ENCODE results near the gene PLEKHA6. TPM values are rescaled to one million over a fixed set of nuclear protein-coding genes. Genes with fewer than 3 reads are reported as not detected.

PLEKHA6 gene
- total and polyA plus RNA-seq, 2 experiments from 2014 or later = 2.8 to 6.2 TPM

GRCh38 chr1:204283711-204284651 lies 75.7 kb downstream of the PLEKHA6 start:
- Mint-ChIP-seq H3K27me3 (ENCODE audit: insufficient read depth, low read depth, poor library complexity) (peaks cover 15% of the 10 kb centered on the region), H3K27ac (no peak overlapping the region), H3K36me3 (ENCODE audit: low read depth) (peaks cover 20% of the 10 kb centered on the region), H3K4me1 (peaks cover 46% of the 10 kb centered on the region), H3K4me3 (no peak overlapping the region), H3K9me3 (peaks cover 4% of the 10 kb centered on the region; the same call in 2 of the 3 replicates)
- no peaks in the 10 kb centered on the region for H3K36me3 ChIP-seq (ENCODE audit: insufficient read depth)
- H3K4me1 ChIP-seq (ENCODE audit: insufficient read depth) = peaks cover 25% of the 10 kb centered on the region
- no peaks in the 10 kb centered on the region for H3K9me2 ChIP-seq (ENCODE audit: insufficient read depth)
- H3K4me3 ChIP-seq = no peak overlapping the region
- H3K27me3 ChIP-seq (ENCODE audit: insufficient read depth) = no peaks in the 10 kb centered on the region
- ATAC-seq = no peak
- no peaks in the 10 kb centered on the region for H3K79me2 ChIP-seq (replicated peaks; ENCODE audit: insufficient read depth)
- DNase-seq (ENCODE audit: low spot score) = no peak
- H3K4me2 ChIP-seq = no peak overlapping the region
- no peak for TF ChIP-seq EZH2 (IDR thresholded peaks at IDR 0.05; ENCODE audit: low read depth, unreplicated experiment)
- TF ChIP-seq STAT1 (IDR thresholded peaks at IDR 0.05; ENCODE audit: unreplicated experiment) = no peak
- no peak for TF ChIP-seq REST (IDR thresholded peaks at IDR 0.05; ENCODE audit: unreplicated experiment)
- H3K27ac ChIP-seq (ENCODE audit: low read depth) = no peak overlapping the region
- no peaks in the 10 kb centered on the region; the same call in 1 of the 2 replicates for H4K20me1 ChIP-seq (replicated peaks; ENCODE audit: insufficient read depth)
- no peak overlapping the region for H2AFZ ChIP-seq
- 0 out of 2 replicates have a peak, but pooled peaks cover 3% of the 10 kb centered on the region for H3F3A ChIP-seq (replicated peaks; ENCODE audit: low read depth)

GRCh38 chr1:204282761-204283221 lies 76.9 kb downstream of the PLEKHA6 start:
- Mint-ChIP-seq H3K9me3 (peaks cover 4% of the 10 kb centered on the region; the same call in 2 of the 3 replicates), H3K4me1 (peaks cover 37% of the 10 kb centered on the region), H3K27me3 (ENCODE audit: insufficient read depth, low read depth, poor library complexity) (peaks cover 14% of the 10 kb centered on the region), H3K4me3 (no peak overlapping the region), H3K36me3 (ENCODE audit: low read depth) (peaks cover 20% of the 10 kb centered on the region), H3K27ac (no peak overlapping the region)
- H3K79me2 ChIP-seq (replicated peaks; ENCODE audit: insufficient read depth) = no peaks in the 10 kb centered on the region
- DNase-seq (ENCODE audit: low spot score) = no peak
- no peaks in the 10 kb centered on the region for H3F3A ChIP-seq (replicated peaks; ENCODE audit: low read depth)
- H3K27ac ChIP-seq (ENCODE audit: low read depth) = no peak overlapping the region
- H3K4me1 ChIP-seq (ENCODE audit: insufficient read depth) = peaks cover 13% of the 10 kb centered on the region
- no peak overlapping the region for H3K4me2 ChIP-seq
- no peaks in the 10 kb centered on the region; the same call in 1 of the 2 replicates for H4K20me1 ChIP-seq (replicated peaks; ENCODE audit: insufficient read depth)
- H3K36me3 ChIP-seq (ENCODE audit: insufficient read depth) = no peaks in the 10 kb centered on the region
- H3K9me2 ChIP-seq (ENCODE audit: insufficient read depth) = no peaks in the 10 kb centered on the region
- H3K27me3 ChIP-seq (ENCODE audit: insufficient read depth) = no peaks in the 10 kb centered on the region
- H2AFZ ChIP-seq = no peak overlapping the region
- no peak overlapping the region for H3K4me3 ChIP-seq
- ATAC-seq = no peak
- TF ChIP-seq ZNF331 (CRISPR knock-in tag; IDR thresholded peaks at IDR 0.05; ENCODE audit: low read depth) (no peak), STAT1 (IDR thresholded peaks at IDR 0.05; ENCODE audit: unreplicated experiment) (no peak), ZNF462 (CRISPR knock-in tag; IDR thresholded peaks at IDR 0.05) (no peak), POLR2AphosphoS5 (IDR thresholded peaks at IDR 0.05; ENCODE audit: low read depth) (no peak), JUNB (IDR thresholded peaks at IDR 0.05; ENCODE audit: unreplicated experiment) (no peak), EZH2 (IDR thresholded peaks at IDR 0.05; ENCODE audit: low read depth, unreplicated experiment) (no peak), EZH2phosphoT487 (IDR thresholded peaks at IDR 0.05; ENCODE audit: unreplicated experiment) (no peak), CREB1 (CRISPR knock-in tag; IDR thresholded peaks at IDR 0.05; ENCODE audit: low read depth) (no peak)

Data from GM23338 (cell line).